Hematopoietic multipotent progenitor cell treated with erythropoietin and hydrocortisone succinate and interleukin-3 and kit ligand, for 8 days (in vitro differentiated cells): Measurements from ENCODE around the gene ZFHX2.
"Not testable (repeated sequence)": the region's sequence is repeated elsewhere in the genome, so short reads cannot be mapped to it uniquely, and the experiment has no call there.

ENCODE experiments used
- DNase-seq: peaks from one replicate; pipeline ENCODE4 v3.0.0-alpha.2; 2015

Gene ZFHX2

GRCh38 chr14:23538785-23539184 is 12.8 kb downstream of the ZFHX2 start:
- no peak for DNase-seq

GRCh38 chr14:23538050-23538718 is 13.4 kb downstream of the ZFHX2 start:
- DNase-seq = no peak

DNA sequence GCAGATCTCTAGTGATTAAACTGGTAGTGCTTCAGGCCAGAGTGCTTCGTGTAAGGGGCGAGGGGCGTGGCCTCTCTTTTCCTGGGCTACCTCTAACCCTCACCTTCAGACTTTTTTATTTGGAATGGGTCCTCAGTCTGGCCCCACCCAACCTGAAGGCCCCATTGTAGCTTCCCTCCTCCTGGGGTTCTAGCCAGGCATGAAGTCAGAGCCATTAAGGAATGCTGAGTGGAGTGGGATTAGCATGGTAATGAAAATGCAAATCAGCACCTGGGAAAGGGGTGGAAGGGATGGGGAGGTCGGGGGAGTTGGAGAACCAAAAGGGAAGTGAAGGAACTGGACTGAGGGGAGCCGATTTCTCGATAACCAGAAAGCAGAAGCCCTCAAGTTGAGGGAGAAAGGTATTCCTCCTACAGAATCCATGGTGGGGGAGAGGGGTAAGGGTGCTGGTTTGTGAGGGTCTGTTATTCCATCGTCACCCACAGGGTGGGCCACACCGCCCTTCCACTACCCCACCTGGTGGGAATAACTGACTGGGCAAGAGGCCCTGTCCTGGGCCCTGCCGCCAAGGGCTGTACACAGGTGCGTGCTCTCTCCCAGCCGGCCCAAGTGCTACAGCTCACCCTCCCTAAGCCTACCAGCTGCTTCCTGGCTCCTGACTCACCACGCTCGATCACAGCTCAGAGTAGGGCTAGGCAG is 14.1 kb downstream of the ZFHX2 start:
- no peak for DNase-seq

GRCh38 chr14:23536906-23537305 is 14.7 kb downstream of the ZFHX2 start:
- not testable (repeated sequence) for DNase-seq

- no peak for DNase-seq
Observed at GRCh38 chr14:23536494-23536893, 15.1 kb downstream of the ZFHX2 start.

- DNase-seq = no peak
Observed at GRCh38 chr14:23535943-23536342, 15.6 kb downstream of the ZFHX2 start.

DNA sequence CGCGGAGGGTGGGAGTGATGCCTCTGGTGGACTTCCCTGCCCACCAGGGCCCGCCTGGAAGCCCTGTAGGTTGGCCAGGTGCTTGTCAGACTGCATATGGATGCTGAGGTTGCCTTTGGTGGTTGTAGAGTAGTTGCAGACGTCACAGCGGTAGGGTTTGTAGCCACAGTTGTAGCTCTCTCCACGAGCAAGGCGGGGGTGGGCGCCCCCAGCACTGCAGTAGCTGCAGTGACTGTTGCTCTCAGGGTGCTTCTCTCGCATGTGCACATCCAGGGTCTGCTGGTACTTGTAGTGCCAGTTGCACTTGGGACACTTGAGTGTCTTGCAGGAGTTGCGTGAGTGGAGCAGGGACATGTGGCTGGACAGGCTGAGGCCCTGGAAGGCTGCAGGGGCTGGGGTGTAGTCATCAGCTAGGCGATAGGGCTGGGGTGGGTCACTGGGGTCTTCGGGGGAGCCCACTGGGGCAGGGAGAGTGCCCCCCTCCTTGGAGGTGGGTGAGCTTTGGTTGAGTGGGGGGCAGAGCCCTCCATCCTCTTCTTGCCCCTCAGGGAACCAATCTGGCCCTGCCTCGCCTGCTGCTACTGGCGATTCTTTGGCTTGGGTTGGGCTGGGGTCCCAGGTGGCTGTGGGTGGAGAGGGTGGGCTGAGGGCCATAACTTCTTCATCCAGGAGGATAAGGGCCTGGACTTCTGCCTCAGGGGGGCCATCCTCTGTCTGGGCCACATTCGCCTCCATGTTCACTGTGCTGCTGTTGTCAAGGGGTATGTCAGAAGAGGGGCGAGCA is 17.7 kb downstream of the ZFHX2 start:
- DNase-seq = no peak

GRCh38 chr14:23532658-23533057 is 18.9 kb downstream of the ZFHX2 start:
- DNase-seq = no peak

GRCh38 chr14:23531391-23531790 is 20.2 kb downstream of the ZFHX2 start:
- no peak for DNase-seq

DNA sequence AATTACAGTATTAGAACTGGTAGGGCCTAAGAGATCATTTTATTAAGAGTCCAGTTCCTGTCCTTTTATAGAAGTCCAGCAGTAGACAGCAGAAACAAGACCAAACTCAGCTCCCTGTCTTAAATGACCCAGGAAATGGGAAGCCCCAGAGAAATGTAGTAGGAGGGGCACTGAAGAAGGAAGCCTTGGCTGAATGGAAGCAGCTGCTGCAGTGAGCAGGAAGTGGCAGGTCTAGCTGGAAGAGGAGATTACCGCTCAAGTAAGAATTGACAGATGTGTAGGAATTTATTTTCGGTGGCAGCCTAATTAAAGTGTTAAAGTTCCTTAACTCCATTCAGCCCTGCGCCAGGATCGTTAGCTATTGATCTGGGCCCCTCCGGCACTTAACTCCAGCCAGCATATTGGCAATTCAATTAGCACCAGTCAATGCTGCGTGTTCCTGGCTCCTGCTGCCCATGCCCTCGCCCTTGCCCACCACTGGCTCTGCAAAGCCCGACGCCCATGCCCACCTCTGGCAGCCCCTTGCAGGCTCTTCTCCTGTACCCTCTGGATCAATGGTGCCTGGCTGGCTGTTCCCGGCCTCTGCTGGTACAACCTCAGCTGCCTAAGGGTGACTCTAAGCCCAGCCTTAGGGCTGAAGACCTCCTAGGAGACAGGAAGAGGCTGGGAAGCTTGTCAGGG is 21.1 kb downstream of the ZFHX2 start:
- no peak for DNase-seq

DNA sequence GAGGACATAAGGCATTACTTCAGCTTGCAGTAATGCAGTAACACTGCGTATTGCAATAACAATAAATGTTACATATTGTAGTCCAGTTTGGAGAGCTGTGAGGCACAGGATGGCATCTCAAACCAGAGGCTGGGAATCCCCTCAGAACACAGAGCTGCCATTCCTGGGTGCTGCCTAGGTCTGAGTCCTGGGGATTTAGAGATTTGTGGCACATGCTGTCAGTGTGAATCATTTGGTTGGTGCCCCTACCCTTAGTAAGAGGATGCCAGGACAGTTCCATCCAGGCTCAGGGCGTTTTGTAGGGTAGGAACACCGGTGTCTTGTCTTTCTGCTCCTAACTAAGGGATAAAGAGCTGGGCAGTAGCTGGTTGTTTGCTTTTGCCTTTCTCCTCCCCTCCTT is 22.5 kb downstream of the ZFHX2 start:
- DNase-seq = no peak

GRCh38 chr14:23528555-23528954 is 23.0 kb downstream of the ZFHX2 start:
- no peak for DNase-seq

- no peak for DNase-seq
Observed at GRCh38 chr14:23525611-23526010, 26.0 kb downstream of the ZFHX2 start.

DNA sequence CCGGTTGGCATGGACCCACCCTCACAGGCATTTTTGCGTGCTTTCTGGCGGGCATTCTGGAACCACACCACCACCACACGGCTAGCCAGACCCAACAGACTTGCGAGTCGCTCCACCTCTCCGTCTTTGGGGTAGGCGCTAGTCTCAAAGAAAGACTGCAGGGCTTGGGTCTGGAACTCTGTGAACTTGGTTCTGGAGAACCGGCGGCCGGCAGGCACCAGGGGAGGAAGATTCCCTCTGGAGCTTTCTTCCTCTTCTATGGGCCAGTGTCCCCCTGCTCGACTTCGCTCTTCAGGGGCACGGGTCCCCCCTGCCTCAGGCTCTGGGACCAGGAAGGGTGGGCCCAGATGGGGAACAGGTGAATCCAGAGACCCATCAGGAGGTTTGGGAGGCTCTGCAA is 26.6 kb downstream of the ZFHX2 start:
- DNase-seq = no peak

- no peak for DNase-seq
Observed at GRCh38 chr14:23523229-23524016, 28.1 kb downstream of the ZFHX2 start.

DNA sequence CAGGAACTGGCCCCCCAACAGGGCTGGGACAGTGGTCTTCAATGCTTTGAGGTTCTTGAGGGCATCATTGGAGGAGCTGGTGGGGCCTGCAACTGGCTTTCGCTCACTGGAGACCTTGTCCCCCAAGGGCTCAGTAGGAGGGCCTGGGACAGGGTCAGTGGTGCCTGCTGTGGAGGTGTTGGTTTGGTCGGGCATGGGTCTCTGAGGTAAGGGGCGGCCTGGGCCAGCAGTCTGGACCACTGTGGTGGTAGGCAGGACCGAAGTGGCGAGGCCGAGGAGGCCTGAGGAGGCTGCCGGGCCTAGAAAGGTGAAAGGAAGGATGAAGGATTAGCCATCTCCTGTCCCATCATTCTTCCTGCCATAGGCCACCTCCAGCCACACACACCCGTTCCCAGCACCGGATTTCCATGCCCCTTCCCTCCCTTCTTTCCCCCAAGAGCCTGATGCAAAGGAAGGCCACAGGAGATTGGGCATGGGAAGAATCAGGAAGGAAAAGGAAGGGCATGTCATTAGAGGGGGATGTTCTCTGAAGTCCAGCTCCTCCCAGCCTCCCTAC is 28.8 kb downstream of the ZFHX2 start:
- no peak for DNase-seq

- no peak for DNase-seq
Observed at GRCh38 chr14:23521785-23522640, 29.6 kb downstream of the ZFHX2 start.

DNA sequence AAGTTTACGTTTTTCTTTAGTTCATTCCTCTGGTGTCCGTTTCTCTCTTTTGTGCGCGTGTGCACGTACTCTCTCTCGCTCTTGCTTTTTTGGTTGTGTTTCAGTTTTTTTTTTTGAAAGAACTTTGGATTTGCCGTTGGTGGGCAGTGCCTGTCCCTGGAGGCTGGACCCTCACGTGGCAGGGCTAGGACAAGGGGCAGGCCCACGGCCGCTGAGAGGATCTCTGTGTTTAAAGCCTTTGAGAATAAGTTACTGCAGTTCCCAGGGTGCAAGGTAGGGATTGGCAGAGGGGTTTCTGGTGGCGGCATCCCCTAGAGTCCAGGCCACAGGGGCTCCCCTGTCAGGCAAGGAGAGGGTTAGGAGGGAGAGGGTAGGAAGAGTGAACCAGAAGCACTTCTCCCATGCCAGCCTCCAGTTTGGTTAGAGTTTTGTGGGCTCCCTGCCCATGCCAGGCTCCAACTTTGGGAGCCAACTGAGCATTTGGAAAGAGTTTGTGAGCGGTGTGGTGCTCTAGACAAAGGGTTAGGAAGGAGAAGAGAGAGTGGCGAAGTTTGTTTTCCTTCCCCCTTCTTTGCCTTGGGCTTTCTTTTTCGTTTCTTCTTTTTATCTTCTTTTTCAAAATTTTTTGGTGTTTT is 30.5 kb downstream of the ZFHX2 start:
- no peak for DNase-seq

- no peak for DNase-seq
Observed at GRCh38 chr14:23518709-23519108, 32.9 kb downstream of the ZFHX2 start.

DNA sequence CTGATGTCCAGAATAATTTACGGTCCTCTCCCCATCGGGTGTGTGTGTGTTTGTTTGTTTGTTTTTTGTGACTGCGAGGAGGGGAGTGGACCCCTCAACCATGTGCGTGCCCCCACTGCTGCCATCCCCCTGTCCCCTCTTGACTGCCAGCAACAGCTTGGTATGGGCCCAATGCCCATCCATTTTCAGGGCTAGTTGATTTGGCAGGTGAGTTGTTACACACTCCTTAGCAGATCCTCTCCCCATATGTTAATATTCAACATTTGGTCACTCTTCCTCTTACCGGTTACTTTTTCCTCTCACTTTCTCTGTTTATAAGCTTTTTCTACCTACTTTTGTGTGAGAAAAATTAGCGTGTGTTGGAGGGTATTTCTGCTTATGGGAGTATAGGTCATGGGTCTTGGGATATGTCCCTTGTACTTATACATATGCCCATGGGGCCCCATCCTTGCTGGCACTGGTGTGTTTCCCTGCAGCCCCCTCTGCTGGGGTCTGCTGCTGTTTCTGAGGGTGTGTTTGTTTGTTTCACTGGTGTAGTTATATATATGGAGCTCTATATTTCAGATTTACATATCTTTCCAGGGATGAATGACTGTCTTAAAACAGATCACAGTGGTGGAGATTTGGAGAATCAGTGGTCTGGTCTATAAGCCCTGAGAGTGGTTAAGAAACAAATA is 33.8 kb downstream of the ZFHX2 start:
- no peak for DNase-seq
